Common myeloid progenitor, CD34-positive (primary cell): Measurements from ENCODE around the gene TTR.
A peak's percentile ranks its signal among the peaks of the same experiment; 100 is the strongest.

Source experiments
- CTCF ChIA-PET: fragments of 350-600 bp; sonication (Branson Sonifier 250); formaldehyde crosslinking; loops from one replicate; lab custom pipeline; 2021; ENCODE audit warnings: antibody characterized with exemption; lab: Charles Lee
- POLR2A ChIA-PET: fragments of 350-600 bp; sonication (Branson Sonifier 250); formaldehyde crosslinking; loops from one replicate; lab custom pipeline; 2021; ENCODE audit warnings: antibody characterized with exemption; lab: Charles Lee
- DNase-seq, 3 donors: peaks; one replicate each; pipeline versions ENCODE4 v3.0.0 to v3.0.0-alpha.2; 2013
- H3K27ac ChIP-seq, 2 experiments: 1 replicate in 1 of 2; 2 replicates in 1 of 2; pipeline ENCODE4 v1.7.0; 2013; ENCODE audit warnings: inconsistent platforms in 2 of 2, low read length in 2 of 2, mild to moderate bottlenecking in 2 of 2, low read depth in 1 of 2, moderate library complexity in 1 of 2; ENCODE audit not compliant: severe bottlenecking in 2 of 2, insufficient read depth in 1 of 2, poor library complexity in 1 of 2
- H3K27me3 ChIP-seq, 5 experiments: replicated peaks in 2 of 5; 1 replicate in 3 of 5; 2 replicates in 2 of 5; pipeline versions ENCODE4 v1.6.1 to v1.7.0; 2013; ENCODE audit warnings: low read length in 4 of 5, mild to moderate bottlenecking in 2 of 5, moderate library complexity in 2 of 5, inconsistent platforms in 1 of 5; ENCODE audit not compliant: insufficient read depth in 5 of 5, control insufficient read depth in 4 of 5
- H3K36me3 ChIP-seq, 4 experiments: 1 replicate in 2 of 4; 2 replicates in 2 of 4; pipeline versions ENCODE4 v1.6.1 to v1.7.0; 2013; ENCODE audit warnings: low read length in 3 of 4, control low read depth in 1 of 4, mild to moderate bottlenecking in 1 of 4; ENCODE audit not compliant: control insufficient read depth in 4 of 4, insufficient read depth in 4 of 4
- H3K4me1 ChIP-seq, 4 experiments: 1 replicate in 3 of 4; 2 replicates in 1 of 4; pipeline versions ENCODE4 v1.6.1 to v1.7.1; 2013; ENCODE audit warnings: low read length in 3 of 4, mild to moderate bottlenecking in 3 of 4, control low read depth in 1 of 4, inconsistent platforms in 1 of 4, moderate library complexity in 1 of 4; ENCODE audit not compliant: control insufficient read depth in 4 of 4, insufficient read depth in 4 of 4; ENCODE audit errors: control extremely low read depth in 1 of 4
- H3K4me3 ChIP-seq, 7 experiments: 1 replicate in 4 of 7; 2 replicates in 3 of 7; pipeline versions ENCODE4 v1.5.1 to v1.7.0; 2013; ENCODE audit warnings: mild to moderate bottlenecking in 7 of 7, low read length in 6 of 7, moderate library complexity in 6 of 7, inconsistent platforms in 2 of 7, low read depth in 2 of 7, control low read depth in 1 of 7; ENCODE audit not compliant: insufficient read depth in 4 of 7, control insufficient read depth in 1 of 7; ENCODE audit errors: extremely low read depth in 1 of 7
- H3K9me3 ChIP-seq, 5 experiments: 1 replicate in 4 of 5; 2 replicates in 1 of 5; pipeline versions ENCODE4 v1.6.1 to v1.7.1; 2013; ENCODE audit warnings: low read length in 4 of 5, mild to moderate bottlenecking in 2 of 5, inconsistent platforms in 1 of 5, low read depth in 1 of 5, moderate library complexity in 1 of 5; ENCODE audit not compliant: control insufficient read depth in 4 of 5, insufficient read depth in 2 of 5; ENCODE audit errors: control extremely low read depth in 1 of 5
- WGBS: methylation state at CpG from one replicate; pipeline ENCODE4 v1.1.5; 2013; ENCODE audit not compliant: insufficient coverage; 5-methylcytosine and 5-hydroxymethylcytosine counted together

Gene TTR

DNA sequence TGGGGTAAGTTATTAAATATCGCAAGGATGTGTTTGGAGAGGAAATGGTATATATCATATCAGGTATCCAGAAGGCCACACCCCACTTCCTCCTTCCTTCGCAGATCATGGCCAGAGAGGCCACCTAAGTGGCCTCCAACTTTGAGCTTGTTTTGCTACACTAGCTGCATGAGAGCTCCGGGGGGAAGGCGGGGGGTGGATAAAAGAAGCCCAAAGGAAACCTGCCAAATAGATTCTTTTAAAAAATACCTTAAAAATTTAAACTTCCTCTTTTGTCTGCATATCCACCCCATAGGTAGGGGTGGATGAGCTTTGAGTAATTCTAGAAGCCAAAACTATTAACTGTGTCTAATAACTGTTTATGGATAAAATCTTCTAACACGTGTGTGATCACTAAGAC is 5.7 kb upstream of the TTR start:
- POLR2A ChIA-PET = no interaction called here
- no peaks in the 10 kb centered on the region for H3K9me3 ChIP-seq

DNA sequence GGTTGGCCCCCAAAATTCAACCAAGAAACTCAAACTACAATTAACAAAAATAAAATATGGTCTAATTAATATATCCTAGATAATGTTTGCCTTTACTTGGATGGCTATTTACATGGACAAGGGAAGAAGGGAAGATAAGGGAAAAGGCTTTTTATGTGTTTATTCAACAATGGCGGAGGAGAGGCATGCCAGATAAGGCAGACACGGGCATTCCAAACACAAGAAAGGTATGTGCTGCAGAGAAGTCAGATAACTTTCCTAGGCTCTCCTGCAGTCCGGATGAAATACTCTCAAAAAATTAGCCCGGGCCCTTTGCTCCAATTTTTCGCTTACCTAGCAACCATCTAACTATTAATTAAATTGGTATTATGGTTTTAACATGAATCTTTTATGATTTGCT is 5.1 kb upstream of the TTR start:
- no peak overlapping the region for H3K27ac ChIP-seq
- DNase-seq = no peak
- CTCF ChIA-PET = interaction anchor here (0.9 to 1.4 kb wide), 8 partner anchors 10 to 91 kb away, joined by 3 to 6 read pairs (median 4); no protein-coding TSS in a partner anchor
- no peak overlapping the region for H3K4me3 ChIP-seq
- POLR2A ChIA-PET = no interaction called here
- no peaks in the 10 kb centered on the region for H3K27me3 ChIP-seq
- 95% methylated on average over 2 of the region's 5 CpGs for WGBS
- no peaks in the 10 kb centered on the region for H3K9me3 ChIP-seq
- H3K4me1 ChIP-seq = peaks cover 7 to 42% (median 20%) of the 10 kb centered on the region in 4 experiments
- H3K36me3 ChIP-seq = no peaks in the 10 kb centered on the region

More for the DNA sequence above, 5.7 kb upstream of the TTR start:
- CTCF ChIA-PET = interaction anchor here (0.6 to 1.4 kb wide), 8 partner anchors 10 to 92 kb away, joined by 3 to 5 read pairs (median 3); no protein-coding TSS in a partner anchor
- Histone ChIP-seq H3K4me1 (peaks cover 7 to 45% (median 25%) of the 10 kb centered on the region in 4 experiments), H3K36me3 (no peaks in the 10 kb centered on the region), H3K4me3 (no peak overlapping the region), H3K27ac (no peak overlapping the region), H3K27me3 (no peaks in the 10 kb centered on the region)
- no CpG with 5 or more reads among the region's 5 CpGs for WGBS
- peak in 2 of 3 donors; percentile 56 to 58 for DNase-seq

DNA sequence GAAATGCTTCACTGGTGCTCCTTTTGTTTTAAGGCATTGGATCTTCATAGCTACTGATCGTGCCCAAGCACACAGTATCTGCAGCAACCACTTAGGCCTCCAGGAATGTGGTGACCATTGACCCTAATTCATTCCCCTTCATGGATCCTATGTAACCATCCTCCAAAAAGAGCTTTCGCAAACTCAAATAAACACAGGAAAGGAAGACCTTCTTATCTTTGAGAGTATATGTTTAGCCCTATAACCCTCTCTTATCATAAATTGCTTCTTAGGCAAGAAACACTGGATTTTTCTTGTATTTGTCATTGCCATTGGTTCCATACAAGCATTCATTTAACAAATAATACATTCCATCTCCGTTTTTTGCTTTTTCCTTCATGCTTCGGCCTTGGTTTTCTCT is 4.1 kb upstream of the TTR start:
- no peaks in the 10 kb centered on the region for H3K36me3 ChIP-seq
- H3K4me1 ChIP-seq = peaks cover 4 to 34% (median 14%) of the 10 kb centered on the region in 4 experiments
- ChIA-PET CTCF (interaction anchor here (1.0 to 1.1 kb wide), 3 partner anchors 21 to 34 kb away, joined by 3 to 6 read pairs (median 3); no protein-coding TSS in a partner anchor), POLR2A (no interaction called here)
- H3K27me3 ChIP-seq = no peaks in the 10 kb centered on the region
- 100% methylated on average over 3 of the region's 4 CpGs for WGBS
- H3K9me3 ChIP-seq = no peaks in the 10 kb centered on the region
- no peak overlapping the region for H3K27ac ChIP-seq
- H3K4me3 ChIP-seq = no peak overlapping the region
- DNase-seq = no peak

DNA sequence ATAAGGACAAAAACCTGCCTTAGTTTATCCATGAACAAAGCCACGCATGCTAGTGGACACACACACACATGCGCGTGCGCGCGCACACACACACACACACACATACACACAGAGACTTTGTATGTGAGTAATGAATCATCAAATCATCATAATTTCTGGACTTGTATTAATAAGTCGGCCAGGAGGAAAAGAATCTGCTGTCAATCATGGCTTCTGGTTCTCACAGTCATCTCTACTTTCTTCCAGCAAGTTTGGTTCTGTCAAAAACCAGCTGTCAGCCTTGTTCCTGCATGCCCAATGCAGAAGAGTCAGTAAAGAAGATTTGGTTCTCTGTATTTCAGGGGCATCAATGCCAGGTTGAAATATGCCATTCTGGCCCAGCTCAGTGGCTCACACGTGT is 1.1 kb upstream of the TTR start:
- Histone ChIP-seq H3K4me1 (peaks cover 0 to 10% (median 6%) of the 10 kb centered on the region in 4 experiments), H3K27ac (no peak overlapping the region), H3K4me3 (no peak overlapping the region), H3K27me3 (no peaks in the 10 kb centered on the region), H3K36me3 (no peaks in the 10 kb centered on the region), H3K9me3 (no peaks in the 10 kb centered on the region)
- ChIA-PET CTCF (interaction anchor here (0.8 kb wide), 1 partner anchor 115 kb away, joined by 3 read pairs; no protein-coding TSS in a partner anchor), POLR2A (interaction anchor here (0.7 kb wide), 1 partner anchor 91 kb away, joined by 5 read pairs; no protein-coding TSS in a partner anchor)
- peak in 1 of 3 donors; percentile 34 for DNase-seq
- WGBS = 63% methylated on average over 1 of the region's 8 CpGs

DNA sequence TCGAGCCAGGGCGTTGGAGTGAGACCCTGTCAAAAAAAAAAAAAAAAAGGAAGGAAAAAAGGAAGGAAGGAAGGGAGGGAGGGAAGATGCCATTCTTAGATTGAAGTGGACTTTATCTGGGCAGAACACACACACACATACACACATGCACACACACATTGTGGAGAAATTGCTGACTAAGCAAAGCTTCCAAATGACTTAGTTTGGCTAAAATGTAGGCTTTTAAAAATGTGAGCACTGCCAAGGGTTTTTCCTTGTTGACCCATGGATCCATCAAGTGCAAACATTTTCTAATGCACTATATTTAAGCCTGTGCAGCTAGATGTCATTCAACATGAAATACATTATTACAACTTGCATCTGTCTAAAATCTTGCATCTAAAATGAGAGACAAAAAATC is 564 bp upstream of the TTR start:
- peak; percentile 19 to 33 (median 20) for DNase-seq
- Histone ChIP-seq H3K27ac (no peak overlapping the region), H3K9me3 (no peaks in the 10 kb centered on the region), H3K36me3 (no peaks in the 10 kb centered on the region), H3K4me1 (peaks cover 0 to 6% (median 2%) of the 10 kb centered on the region in 4 experiments), H3K27me3 (no peaks in the 10 kb centered on the region), H3K4me3 (no peak overlapping the region)
- ChIA-PET POLR2A (interaction anchor here (0.7 kb wide), 1 partner anchor 91 kb away, joined by 5 read pairs; no protein-coding TSS in a partner anchor), CTCF (interaction anchor here (0.8 to 1.6 kb wide), 2 partner anchors 115 to 131 kb away, joined by 3 to 5 read pairs; no protein-coding TSS in a partner anchor)
- no CpG with 5 or more reads among the region's 2 CpGs for WGBS

DNA sequence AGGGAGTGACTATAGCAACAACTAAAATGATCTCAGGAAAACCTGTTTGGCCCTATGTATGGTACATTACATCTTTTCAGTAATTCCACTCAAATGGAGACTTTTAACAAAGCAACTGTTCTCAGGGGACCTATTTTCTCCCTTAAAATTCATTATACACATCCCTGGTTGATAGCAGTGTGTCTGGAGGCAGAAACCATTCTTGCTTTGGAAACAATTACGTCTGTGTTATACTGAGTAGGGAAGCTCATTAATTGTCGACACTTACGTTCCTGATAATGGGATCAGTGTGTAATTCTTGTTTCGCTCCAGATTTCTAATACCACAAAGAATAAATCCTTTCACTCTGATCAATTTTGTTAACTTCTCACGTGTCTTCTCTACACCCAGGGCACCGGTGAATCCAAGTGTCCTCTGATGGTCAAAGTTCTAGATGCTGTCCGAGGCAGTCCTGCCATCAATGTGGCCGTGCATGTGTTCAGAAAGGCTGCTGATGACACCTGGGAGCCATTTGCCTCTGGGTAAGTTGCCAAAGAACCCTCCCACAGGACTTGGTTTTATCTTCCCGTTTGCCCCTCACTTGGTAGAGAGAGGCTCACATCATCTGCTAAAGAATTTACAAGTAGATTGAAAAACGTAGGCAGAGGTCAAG is 955 bp downstream of the TTR start:
- peaks cover 0 to 4% (median 2%) of the 10 kb centered on the region in 4 experiments for H3K4me1 ChIP-seq
- no peaks in the 10 kb centered on the region for H3K36me3 ChIP-seq
- H3K9me3 ChIP-seq = no peaks in the 10 kb centered on the region
- H3K27ac ChIP-seq = no peak overlapping the region
- POLR2A ChIA-PET = interaction anchor here (0.6 kb wide), 2 partner anchors 30 to 33 kb away, joined by 3 read pairs; no protein-coding TSS in a partner anchor
- no peak for DNase-seq
- CTCF ChIA-PET = interaction anchor here (1.6 to 2.1 kb wide), 2 partner anchors 19 to 130 kb away, joined by 5 to 7 read pairs; no protein-coding TSS in a partner anchor
- 92% methylated on average over 9 of the region's 10 CpGs for WGBS
- H3K4me3 ChIP-seq = no peak overlapping the region
- no peaks in the 10 kb centered on the region for H3K27me3 ChIP-seq
